IMR-90 (cell line): ENCODE data around the gene FHL2. TPM values are rescaled to one million over a fixed set of nuclear protein-coding genes. Genes with fewer than 3 reads are reported as not detected.
A peak's percentile ranks its signal among the peaks of the same experiment; 100 is the strongest.

Source experiments
- ATAC-seq: fragments of 200-7000 bp; cut with Tn5 transposase; 2 replicates; pipeline ENCODE4 v1.9.1; 2020; ENCODE audit warnings: low read depth, mild to moderate bottlenecking, moderate library complexity
- BruUV-seq: library from RNA; stranded (reverse); fragments of 400-500 nt; replicated peaks from 2 replicates; lab custom pipeline; 2021; lab: Mats Ljungman, UMichigan
- CTCF ChIA-PET: fragments of 300-600 bp; formaldehyde crosslinking; extraction: SDS; loops from one replicate; lab custom pipeline; 2021; ENCODE audit warnings: antibody characterized with exemption; lab: Yijun Ruan, JAX
- POLR2A ChIA-PET: fragments of 300-600 bp; sonication (Branson Sonifier 250); formaldehyde crosslinking; loops from one replicate; lab custom pipeline; 2022; ENCODE audit warnings: antibody characterized with exemption; ENCODE audit not compliant: unreplicated experiment; lab: Charles Lee
- DNase-seq: peaks from one replicate; pipeline ENCODE4 v3.0.0; 2013
- H2AFZ ChIP-seq: replicated peaks from 2 replicates; pipeline ENCODE3; 2013; ENCODE audit warnings: low read length, mild to moderate bottlenecking; ENCODE audit not compliant: poor library complexity
- H2AK5ac ChIP-seq: 2 replicates; pipeline ENCODE4 v1.6.1; 2013; ENCODE audit warnings: low read depth, low read length, inconsistent platforms
- H2AK9ac ChIP-seq: replicated peaks from 2 replicates; pipeline ENCODE3; 2013; ENCODE audit warnings: mild to moderate bottlenecking, low read depth, low read length, moderate library complexity; ENCODE audit not compliant: poor library complexity
- H2BK120ac ChIP-seq: 2 replicates; pipeline ENCODE4 v1.6.1; 2013; ENCODE audit warnings: low read depth, low read length, inconsistent platforms
- H2BK15ac ChIP-seq: 3 replicates; pipeline ENCODE4 v1.6.1; 2013; ENCODE audit warnings: low read depth, low read length, inconsistent platforms
- H2BK20ac ChIP-seq: 2 replicates; pipeline ENCODE4 v1.6.1; 2013; ENCODE audit warnings: low read depth, mild to moderate bottlenecking, inconsistent platforms, low read length, moderate library complexity
- H2BK5ac ChIP-seq: 2 replicates; pipeline ENCODE4 v1.6.1; 2013; ENCODE audit warnings: mild to moderate bottlenecking, low read depth, low read length, inconsistent platforms; ENCODE audit not compliant: poor library complexity, severe bottlenecking
- H3K14ac ChIP-seq: replicated peaks from 2 replicates; pipeline ENCODE4 v1.6.1; 2013; ENCODE audit warnings: low read depth, low read length, inconsistent platforms
- H3K18ac ChIP-seq: 2 replicates; pipeline ENCODE4 v1.6.1; 2013; ENCODE audit warnings: low read depth, low read length, control low read depth
- H3K23ac ChIP-seq: 2 replicates; pipeline ENCODE4 v1.6.1; 2013; ENCODE audit warnings: low read depth, low read length, inconsistent platforms
- H3K27ac ChIP-seq: 2 replicates; pipeline ENCODE4 v1.5.1; 2013; ENCODE audit warnings: mild to moderate bottlenecking, control low read depth, low read length; ENCODE audit not compliant: insufficient read depth
- H3K27me3 ChIP-seq: 2 replicates; pipeline ENCODE4 v1.6.1; 2013; ENCODE audit warnings: low read length; ENCODE audit not compliant: control insufficient read depth, insufficient read depth
- H3K36me3 ChIP-seq: 2 replicates; pipeline ENCODE4 v1.6.1; 2013; ENCODE audit warnings: low read length, mixed read lengths; ENCODE audit not compliant: control insufficient read depth, insufficient read depth
- H3K4ac ChIP-seq: 2 replicates; pipeline ENCODE4 v1.6.1; 2013; ENCODE audit warnings: low read depth, low read length, inconsistent platforms
- H3K4me1 ChIP-seq: 2 replicates; pipeline ENCODE4 v1.6.1; 2013; ENCODE audit warnings: low read length, mixed read lengths; ENCODE audit not compliant: control insufficient read depth, insufficient read depth
- H3K4me2 ChIP-seq: 2 replicates; pipeline ENCODE4 v1.6.1; 2013; ENCODE audit warnings: low read depth, mild to moderate bottlenecking, control low read depth, low read length, moderate library complexity
- H3K4me3 ChIP-seq: 2 replicates; pipeline ENCODE4 v1.5.1; 2013; ENCODE audit warnings: low read depth, mild to moderate bottlenecking, control low read depth, low read length, moderate library complexity; ENCODE audit not compliant: insufficient read depth
- H3K56ac ChIP-seq: 2 replicates; pipeline ENCODE4 v1.6.1; 2013; ENCODE audit warnings: low read length, inconsistent platforms; ENCODE audit not compliant: insufficient read depth; ENCODE audit errors: extremely low read depth
- H3K79me1 ChIP-seq, 2 experiments: 2 replicates each; pipeline ENCODE4 v1.6.1; 2013; ENCODE audit warnings: low read length in 2 of 2, inconsistent platforms in 1 of 2, low read depth in 1 of 2
- H3K9ac ChIP-seq: 2 replicates; pipeline ENCODE4 v1.6.1; 2013; ENCODE audit warnings: low read depth, low read length, control low read depth
- H3K9me1 ChIP-seq: 2 replicates; pipeline ENCODE4 v1.6.1; 2013; ENCODE audit warnings: low read length, inconsistent platforms; ENCODE audit not compliant: insufficient read depth
- H3K9me3 ChIP-seq: 2 replicates; pipeline ENCODE4 v1.6.1; 2013; ENCODE audit warnings: low read length; ENCODE audit not compliant: control insufficient read depth, insufficient read depth
- H4K20me1 ChIP-seq: 2 replicates; pipeline ENCODE4 v1.6.1; 2013; ENCODE audit warnings: low read length, inconsistent platforms; ENCODE audit not compliant: insufficient read depth
- H4K5ac ChIP-seq: 2 replicates; pipeline ENCODE4 v1.6.1; 2013; ENCODE audit warnings: mild to moderate bottlenecking, low read depth, low read length, control low read depth
- H4K8ac ChIP-seq, 2 experiments: 2 replicates each; pipeline ENCODE4 v1.6.1; 2013; ENCODE audit warnings: low read depth in 2 of 2, low read length in 2 of 2, control low read depth in 1 of 2, inconsistent platforms in 1 of 2
- H4K91ac ChIP-seq: 2 replicates; pipeline ENCODE4 v1.6.1; 2013; ENCODE audit warnings: low read depth, low read length, inconsistent platforms; ENCODE audit not compliant: insufficient read depth
- BHLHE40 ChIP-seq: fragments of 150-350 bp; IDR thresholded peaks from 2 replicates; pipeline ENCODE4 v1.6.1; 2016; ENCODE audit warnings: mild to moderate bottlenecking, low read depth, low read length
- CEBPB ChIP-seq: IDR thresholded peaks from 2 replicates; pipeline ENCODE4 v1.6.1; 2012; ENCODE audit warnings: low read depth, low read length, improper control_type of control experiment
- CHD1 ChIP-seq: IDR thresholded peaks from 2 replicates; pipeline ENCODE4 v1.6.1; 2012; ENCODE audit warnings: low read depth, low read length, improper control_type of control experiment
- FOS ChIP-seq: fragments of 150-350 bp; IDR thresholded peaks from 2 replicates; pipeline ENCODE4 v1.6.1; 2016; ENCODE audit warnings: low read depth, low read length
- MAFK ChIP-seq: IDR thresholded peaks from 2 replicates; pipeline ENCODE4 v1.6.1; 2012; ENCODE audit warnings: low read depth, low read length, improper control_type of control experiment
- MAZ ChIP-seq: IDR thresholded peaks from 2 replicates; pipeline ENCODE4 v1.6.1; 2012; ENCODE audit warnings: low read depth, mild to moderate bottlenecking, low read length, improper control_type of control experiment, moderate library complexity, borderline replicate concordance
- MXI1 ChIP-seq: IDR thresholded peaks from 2 replicates; pipeline ENCODE4 v1.6.1; 2012; ENCODE audit warnings: low read depth, mild to moderate bottlenecking, low read length, moderate library complexity, borderline replicate concordance
- NFE2L2 ChIP-seq: fragments of 150-350 bp; IDR thresholded peaks from 2 replicates; pipeline ENCODE4 v1.6.1; 2016; ENCODE audit warnings: low read depth, mild to moderate bottlenecking, low read length
- POLR2A ChIP-seq: IDR thresholded peaks from 2 replicates; pipeline ENCODE4 v1.6.1; 2012; ENCODE audit warnings: mild to moderate bottlenecking, low read depth, low read length
- RAD21 ChIP-seq: IDR thresholded peaks from 2 replicates; pipeline ENCODE4 v1.6.1; 2012; ENCODE audit warnings: low read length, improper control_type of control experiment
- RCOR1 ChIP-seq: IDR thresholded peaks from 2 replicates; pipeline ENCODE4 v1.6.1; 2012; ENCODE audit warnings: mild to moderate bottlenecking, low read length, improper control_type of control experiment; ENCODE audit not compliant: insufficient replicate concordance
- RFX5 ChIP-seq: IDR thresholded peaks from 2 replicates; pipeline ENCODE4 v1.8.0; 2012; ENCODE audit warnings: low read depth, mild to moderate bottlenecking, low read length, moderate library complexity
- SMC3 ChIP-seq: fragments of 150-350 bp; IDR thresholded peaks from 2 replicates; pipeline ENCODE4 v1.6.1; 2016; ENCODE audit warnings: low read depth, mild to moderate bottlenecking, antibody characterized with exemption, low read length, moderate library complexity
- WGBS, 2 experiments: methylation state at CpG; one replicate each; pipeline versions ENCODE4 v1.1.5 to v1.1.7; 2013; ENCODE audit warnings: missing lambda C conversion rate in 2 of 2; ENCODE audit not compliant: insufficient read length in 1 of 2; ENCODE audit errors: extremely low coverage in 2 of 2; 5-methylcytosine and 5-hydroxymethylcytosine counted together
- dilution Hi-C: fragments of 300-500 bp; cut with HindIII; formaldehyde crosslinking; loops from one replicate; pipeline ENCODE4 v1.14.3; 2018; ENCODE audit warnings: low sequenced_read_pairs; ENCODE audit not compliant: unreplicated experiment
- in situ Hi-C: fragments of 300-500 bp; cut with MboI; formaldehyde crosslinking; loops from 3 replicates; pipeline ENCODE4 v1.14.3; 2019; ENCODE audit warnings: low sequenced_read_pairs, inconsistent platforms, mixed read lengths
- intact Hi-C: fragments of 100-400 bp; cut with micrococcal nuclease; formaldehyde crosslinking; loops from 2 replicates; pipeline ENCODE4 v1.10.0; 2022
- polyA plus RNA-seq, 3 experiments: library from polyadenylated mRNA; depleted of rRNA; stranded (reverse); fragments of >200 nt; gene quantifications; 2 replicates each; pipeline ENCODE4 v1.2.3, GENCODE V29; 2012; ENCODE audit warnings: low replicate concordance in 1 of 3
- total RNA-seq: library from RNA; depleted of rRNA; stranded (reverse); fragments of >200 nt; gene quantifications from 2 replicates; pipeline ENCODE4 v1.2.3, GENCODE V29; 2012
- TF ChIP-seq, protein P1 (sequence below): conservative IDR thresholded peaks from 2 replicates; pipeline ENCODE4 v1.5.1; 2012; ENCODE audit warnings: mild to moderate bottlenecking, low read depth, low read length, improper control_type of control experiment
- TF ChIP-seq, protein P2 (sequence below): fragments of 150-350 bp; IDR thresholded peaks from 2 replicates; pipeline ENCODE4 v1.6.1; 2017; ENCODE audit warnings: mild to moderate bottlenecking, antibody characterized with exemption, low read length, low read depth
- TF ChIP-seq, protein P3 (sequence below): fragments of 150-350 bp; IDR thresholded peaks from 2 replicates; pipeline ENCODE4 v1.6.1; 2016; ENCODE audit warnings: low read depth, mild to moderate bottlenecking, low read length, moderate library complexity, borderline replicate concordance

Gene FHL2
- total and polyA plus RNA-seq, 2 of the 4 experiments (the other 2 are of a cell fraction): 464 to 550 TPM

DNA sequence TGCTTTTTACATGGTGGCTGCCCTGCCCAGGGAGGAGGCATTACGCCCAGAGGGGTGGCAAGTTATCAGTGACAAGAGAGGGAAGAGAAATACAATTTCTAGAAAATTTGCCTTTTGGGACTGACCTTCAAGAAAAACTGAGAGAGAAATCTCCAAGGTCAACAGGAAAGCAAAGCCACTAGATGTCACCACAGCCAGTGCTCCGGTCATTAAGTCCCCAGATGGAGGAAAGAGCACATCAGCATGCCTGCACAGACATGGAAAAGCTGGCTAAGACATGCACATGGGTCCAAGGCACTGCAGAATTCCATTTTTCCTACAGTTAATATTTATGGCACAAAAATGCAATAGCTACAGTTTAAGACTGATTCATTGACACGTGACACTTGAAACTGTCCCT, 21.0 kb downstream of the FHL2 start:
- Histone ChIP-seq H2AK5ac (peak overlapping the region; percentile 33; the same call in 1 of the 2 replicates), H4K5ac (peak overlapping the region; percentile 83), H2BK20ac (peak overlapping the region; percentile 54), H3K18ac (peak overlapping the region; percentile 69), H2AK9ac (no peak overlapping the region), H3K27ac (peak overlapping the region; percentile 75), H3K9me1 (peaks cover 61% of the 10 kb centered on the region), H3K4ac (peak overlapping the region; percentile 84), H2AFZ (no peak overlapping the region), H3K9ac (peak overlapping the region; percentile 49; the same call in 1 of the 2 replicates), H2BK120ac (peak overlapping the region; percentile 66), H3K4me1 (peaks cover 68% of the 10 kb centered on the region), H3K27me3 (no peaks in the 10 kb centered on the region), H4K8ac (peak overlapping the region; percentile 34 to 60; a peak in 3 of 4 replicates), H3K4me3 (no peak overlapping the region), H3K4me2 (no peak overlapping the region), H4K91ac (peak overlapping the region; percentile 78), H3K14ac (peak overlapping the region; percentile 88), H3K36me3 (peaks cover 78% of the 10 kb centered on the region), H3K9me3 (no peaks in the 10 kb centered on the region), H2BK15ac (peak overlapping the region; percentile 36; the same call in 1 of the 3 replicates), H2BK5ac (peak overlapping the region; percentile 97), H4K20me1 (peaks cover 55% of the 10 kb centered on the region), H3K23ac (peak overlapping the region; percentile 23), H3K79me1 (peaks cover 42 to 92% of the 10 kb centered on the region in 2 experiments), H3K56ac (peak overlapping the region; percentile 12; the same call in 1 of the 2 replicates)
- intact Hi-C loops (no loop called here), dilution Hi-C loops (no loop called here), in situ Hi-C loops (no loop called here)
- WGBS, 2 experiments: 92% methylated on average over 2 of the region's 3 CpGs; no CpG with 5 or more reads in 1 of the 2 experiments
- no peak for ATAC-seq
- CTCF ChIA-PET: interaction anchor here (1.4 kb wide), 1 partner anchor 27 kb away, joined by 3 read pairs; no protein-coding TSS in a partner anchor
- no peak for TF ChIP-seq MAFK
- TF ChIP-seq RFX5: no peak
- no peak for TF ChIP-seq CHD1
- TF ChIP-seq, protein P1, sequence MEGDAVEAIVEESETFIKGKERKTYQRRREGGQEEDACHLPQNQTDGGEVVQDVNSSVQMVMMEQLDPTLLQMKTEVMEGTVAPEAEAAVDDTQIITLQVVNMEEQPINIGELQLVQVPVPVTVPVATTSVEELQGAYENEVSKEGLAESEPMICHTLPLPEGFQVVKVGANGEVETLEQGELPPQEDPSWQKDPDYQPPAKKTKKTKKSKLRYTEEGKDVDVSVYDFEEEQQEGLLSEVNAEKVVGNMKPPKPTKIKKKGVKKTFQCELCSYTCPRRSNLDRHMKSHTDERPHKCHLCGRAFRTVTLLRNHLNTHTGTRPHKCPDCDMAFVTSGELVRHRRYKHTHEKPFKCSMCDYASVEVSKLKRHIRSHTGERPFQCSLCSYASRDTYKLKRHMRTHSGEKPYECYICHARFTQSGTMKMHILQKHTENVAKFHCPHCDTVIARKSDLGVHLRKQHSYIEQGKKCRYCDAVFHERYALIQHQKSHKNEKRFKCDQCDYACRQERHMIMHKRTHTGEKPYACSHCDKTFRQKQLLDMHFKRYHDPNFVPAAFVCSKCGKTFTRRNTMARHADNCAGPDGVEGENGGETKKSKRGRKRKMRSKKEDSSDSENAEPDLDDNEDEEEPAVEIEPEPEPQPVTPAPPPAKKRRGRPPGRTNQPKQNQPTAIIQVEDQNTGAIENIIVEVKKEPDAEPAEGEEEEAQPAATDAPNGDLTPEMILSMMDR: no peak
- no peak for TF ChIP-seq RAD21
- TF ChIP-seq MAZ: no peak
- no peak for TF ChIP-seq NFE2L2
- TF ChIP-seq RCOR1: no peak
- TF ChIP-seq, protein P2, sequence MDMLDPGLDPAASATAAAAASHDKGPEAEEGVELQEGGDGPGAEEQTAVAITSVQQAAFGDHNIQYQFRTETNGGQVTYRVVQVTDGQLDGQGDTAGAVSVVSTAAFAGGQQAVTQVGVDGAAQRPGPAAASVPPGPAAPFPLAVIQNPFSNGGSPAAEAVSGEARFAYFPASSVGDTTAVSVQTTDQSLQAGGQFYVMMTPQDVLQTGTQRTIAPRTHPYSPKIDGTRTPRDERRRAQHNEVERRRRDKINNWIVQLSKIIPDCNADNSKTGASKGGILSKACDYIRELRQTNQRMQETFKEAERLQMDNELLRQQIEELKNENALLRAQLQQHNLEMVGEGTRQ: no peak
- no peak for TF ChIP-seq BHLHE40
- TF ChIP-seq FOS: no peak
- TF ChIP-seq, protein P3, sequence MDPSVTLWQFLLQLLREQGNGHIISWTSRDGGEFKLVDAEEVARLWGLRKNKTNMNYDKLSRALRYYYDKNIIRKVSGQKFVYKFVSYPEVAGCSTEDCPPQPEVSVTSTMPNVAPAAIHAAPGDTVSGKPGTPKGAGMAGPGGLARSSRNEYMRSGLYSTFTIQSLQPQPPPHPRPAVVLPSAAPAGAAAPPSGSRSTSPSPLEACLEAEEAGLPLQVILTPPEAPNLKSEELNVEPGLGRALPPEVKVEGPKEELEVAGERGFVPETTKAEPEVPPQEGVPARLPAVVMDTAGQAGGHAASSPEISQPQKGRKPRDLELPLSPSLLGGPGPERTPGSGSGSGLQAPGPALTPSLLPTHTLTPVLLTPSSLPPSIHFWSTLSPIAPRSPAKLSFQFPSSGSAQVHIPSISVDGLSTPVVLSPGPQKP: no peak
- TF ChIP-seq SMC3: no peak
- no peak for TF ChIP-seq MXI1
- no peak for TF ChIP-seq POLR2A
- no peak for TF ChIP-seq CEBPB
- DNase-seq: no peak
- POLR2A ChIA-PET: interaction anchor here (0.7 kb wide), 1 partner anchor 147 kb away, joined by 3 read pairs; no protein-coding TSS in a partner anchor
- no TSS peak for BruUV-seq
